CD4-positive, alpha-beta memory T cell (primary cell): ENCODE data around the gene DGKB. TPM values are rescaled to one million over a fixed set of nuclear protein-coding genes. Genes with fewer than 3 reads are reported as not detected.

Experiments used
- CTCF ChIA-PET: fragments of 350-600 bp; sonication (Branson Sonifier 250); formaldehyde crosslinking; loops from one replicate; lab custom pipeline; 2021; ENCODE audit warnings: inconsistent platforms; ENCODE audit not compliant: partially characterized antibody; lab: Charles Lee
- POLR2A ChIA-PET: fragments of 350-600 bp; sonication (Branson Sonifier 250); formaldehyde crosslinking; loops from one replicate; lab custom pipeline; 2021; ENCODE audit not compliant: partially characterized antibody; lab: Charles Lee
- DNase-seq, 5 donors: peaks; one replicate each; pipeline versions ENCODE4 v3.0.0 to v3.0.0-alpha.2; 2020 to 2022; ENCODE audit warnings: mixed read lengths in 1 of 5
- H3K27ac ChIP-seq: one replicate; pipeline ENCODE4 v1.7.0; 2013; ENCODE audit warnings: low read depth, low read length
- H3K27me3 ChIP-seq: 2 replicates; pipeline ENCODE4 v1.7.0; 2013; ENCODE audit warnings: mild to moderate bottlenecking, low read length, moderate library complexity; ENCODE audit not compliant: insufficient read depth
- H3K36me3 ChIP-seq: 2 replicates; pipeline ENCODE4 v1.7.0; 2013; ENCODE audit warnings: mild to moderate bottlenecking, low read length, moderate library complexity; ENCODE audit not compliant: insufficient read depth
- H3K4me1 ChIP-seq: 2 replicates; pipeline ENCODE4 v1.7.0; 2013; ENCODE audit warnings: mild to moderate bottlenecking, low read length, moderate library complexity; ENCODE audit not compliant: insufficient read depth
- H3K4me3 ChIP-seq, 2 donors: one replicate each; pipeline ENCODE4 v1.7.0; 2013; ENCODE audit warnings: low read length in 2 of 2, mild to moderate bottlenecking in 1 of 2
- H3K9me3 ChIP-seq, 2 donors: one replicate each; pipeline ENCODE4 v1.7.0; 2013; ENCODE audit warnings: low read length in 2 of 2, control low read depth in 1 of 2; ENCODE audit not compliant: control insufficient read depth in 1 of 2
- H3K27ac Mint-ChIP-seq, 7 donors: one replicate each; pipeline ENCODE4 v1.8.0; 2020 to 2021; ENCODE audit warnings: mixed read lengths in 7 of 7, mild to moderate bottlenecking in 6 of 7, inconsistent platforms in 3 of 7, moderate library complexity in 3 of 7
- H3K27me3 Mint-ChIP-seq, 2 donors: one replicate each; pipeline ENCODE4 v1.8.0; 2020 to 2021; ENCODE audit warnings: mixed read lengths in 2 of 2
- H3K36me3 Mint-ChIP-seq, 2 donors: one replicate each; pipeline ENCODE4 v1.8.0; 2020 to 2021; ENCODE audit warnings: mixed read lengths in 2 of 2, inconsistent platforms in 1 of 2, mild to moderate bottlenecking in 1 of 2
- H3K4me1 Mint-ChIP-seq, 4 donors: one replicate each; pipeline ENCODE4 v1.8.0; 2020 to 2021; ENCODE audit warnings: mixed read lengths in 4 of 4, mild to moderate bottlenecking in 1 of 4
- H3K4me3 Mint-ChIP-seq, 8 donors: one replicate each; pipeline ENCODE4 v1.8.0; 2020 to 2021; ENCODE audit warnings: mixed read lengths in 8 of 8, mild to moderate bottlenecking in 7 of 8, moderate library complexity in 6 of 8, inconsistent platforms in 3 of 8
- H3K9me3 Mint-ChIP-seq, 8 donors: one replicate each; pipeline ENCODE4 v1.8.0; 2020 to 2021; ENCODE audit warnings: mixed read lengths in 8 of 8, mild to moderate bottlenecking in 5 of 8, inconsistent platforms in 3 of 8, moderate library complexity in 1 of 8
- intact Hi-C: fragments of 100-400 bp; cut with micrococcal nuclease; formaldehyde crosslinking; loops from one replicate; pipeline ENCODE4 v1.15.1; 2023
- polyA plus RNA-seq, 2 donors: library from polyadenylated mRNA; unstranded; fragments of 300-500 nt; fragmentation: Illumina TruSeq; gene quantifications; one replicate each; pipeline ENCODE4 v1.2.3, GENCODE V29; 2021
- total RNA-seq, 2 experiments: library from RNA; stranded (reverse); gene quantifications; one replicate each; pipeline ENCODE4 v1.2.3, GENCODE V29; 2021

The DGKB gene
- total and polyA plus RNA-seq, 4 experiments from 2014 or later: not detected

GRCh38 chr7:14861456-14861855 is 41.1 kb downstream of the DGKB start:
- no peak overlapping the region for H3K4me3 Mint-ChIP-seq
- ChIA-PET CTCF (no interaction called here), POLR2A (no interaction called here)
- Histone ChIP-seq H3K4me3 (no peak overlapping the region), H3K9me3 (no peaks in the 10 kb centered on the region), H3K4me1 (no peaks in the 10 kb centered on the region), H3K36me3 (no peaks in the 10 kb centered on the region), H3K27me3 (no peaks in the 10 kb centered on the region), H3K27ac (no peak overlapping the region)
- peaks cover 0 to 4% (median 0%) of the 10 kb centered on the region in 8 donors for H3K9me3 Mint-ChIP-seq
- no peaks in the 10 kb centered on the region for H3K4me1 Mint-ChIP-seq
- DNase-seq: no peak
- H3K27ac Mint-ChIP-seq: no peak overlapping the region
- no peaks in the 10 kb centered on the region for H3K36me3 Mint-ChIP-seq
- no peaks in the 10 kb centered on the region for H3K27me3 Mint-ChIP-seq
- intact Hi-C loops: no loop called here

GRCh38 chr7:14859267-14859666 is 43.3 kb downstream of the DGKB start:
- Histone ChIP-seq H3K4me3 (no peak overlapping the region), H3K9me3 (no peaks in the 10 kb centered on the region), H3K27ac (no peak overlapping the region), H3K36me3 (no peaks in the 10 kb centered on the region), H3K27me3 (no peaks in the 10 kb centered on the region), H3K4me1 (no peaks in the 10 kb centered on the region)
- intact Hi-C loops: no loop called here
- no peak overlapping the region for H3K4me3 Mint-ChIP-seq
- peaks cover 0 to 2% (median 0%) of the 10 kb centered on the region in 8 donors for H3K9me3 Mint-ChIP-seq
- H3K36me3 Mint-ChIP-seq: no peaks in the 10 kb centered on the region
- no peak for DNase-seq
- CTCF ChIA-PET: no interaction called here
- no peaks in the 10 kb centered on the region for H3K4me1 Mint-ChIP-seq
- no peak overlapping the region for H3K27ac Mint-ChIP-seq
- POLR2A ChIA-PET: no interaction called here
- H3K27me3 Mint-ChIP-seq: no peaks in the 10 kb centered on the region

- H3K36me3 ChIP-seq: no peaks in the 10 kb centered on the region
- ChIA-PET CTCF (no interaction called here), POLR2A (no interaction called here)
- Mint-ChIP-seq H3K4me1 (no peaks in the 10 kb centered on the region), H3K4me3 (no peak overlapping the region), H3K27me3 (no peaks in the 10 kb centered on the region), H3K9me3 (no peaks in the 10 kb centered on the region), H3K27ac (no peak overlapping the region), H3K36me3 (no peaks in the 10 kb centered on the region)
- intact Hi-C loops: no loop called here
- H3K4me1 ChIP-seq: no peaks in the 10 kb centered on the region
- H3K4me3 ChIP-seq: no peak overlapping the region
- no peak for DNase-seq
- H3K27ac ChIP-seq: no peak overlapping the region
- H3K27me3 ChIP-seq: no peaks in the 10 kb centered on the region
- no peaks in the 10 kb centered on the region for H3K9me3 ChIP-seq
These were observed 43.7 kb downstream of the DGKB start for GRCh38 chr7:14858866-14859265.

GRCh38 chr7:14858410-14858809 is 44.1 kb downstream of the DGKB start:
- H3K27ac ChIP-seq: no peak overlapping the region
- H3K9me3 ChIP-seq: no peaks in the 10 kb centered on the region
- Mint-ChIP-seq H3K27ac (no peak overlapping the region), H3K4me1 (no peaks in the 10 kb centered on the region), H3K27me3 (no peaks in the 10 kb centered on the region), H3K36me3 (no peaks in the 10 kb centered on the region), H3K4me3 (no peak overlapping the region), H3K9me3 (no peaks in the 10 kb centered on the region)
- no peaks in the 10 kb centered on the region for H3K4me1 ChIP-seq
- DNase-seq: no peak
- no peaks in the 10 kb centered on the region for H3K27me3 ChIP-seq
- ChIA-PET CTCF (no interaction called here), POLR2A (no interaction called here)
- intact Hi-C loops: no loop called here
- no peaks in the 10 kb centered on the region for H3K36me3 ChIP-seq
- no peak overlapping the region for H3K4me3 ChIP-seq

- POLR2A ChIA-PET: no interaction called here
- CTCF ChIA-PET: no interaction called here
- Histone ChIP-seq H3K9me3 (no peaks in the 10 kb centered on the region), H3K4me1 (no peaks in the 10 kb centered on the region), H3K36me3 (no peaks in the 10 kb centered on the region), H3K4me3 (no peak overlapping the region), H3K27me3 (no peaks in the 10 kb centered on the region), H3K27ac (no peak overlapping the region)
- Mint-ChIP-seq H3K27ac (no peak overlapping the region), H3K4me1 (no peaks in the 10 kb centered on the region), H3K27me3 (no peaks in the 10 kb centered on the region), H3K36me3 (no peaks in the 10 kb centered on the region), H3K9me3 (no peaks in the 10 kb centered on the region), H3K4me3 (no peak overlapping the region)
- intact Hi-C loops: no loop called here
- no peak for DNase-seq
These were observed 47.3 kb downstream of the DGKB start for GRCh38 chr7:14855033-14855794.

GRCh38 chr7:14854471-14854870 is 48.1 kb downstream of the DGKB start:
- Histone ChIP-seq H3K27me3 (no peaks in the 10 kb centered on the region), H3K27ac (no peak overlapping the region), H3K9me3 (no peaks in the 10 kb centered on the region), H3K4me3 (no peak overlapping the region), H3K36me3 (no peaks in the 10 kb centered on the region), H3K4me1 (no peaks in the 10 kb centered on the region)
- Mint-ChIP-seq H3K36me3 (no peaks in the 10 kb centered on the region), H3K4me1 (no peaks in the 10 kb centered on the region), H3K27me3 (no peaks in the 10 kb centered on the region), H3K27ac (no peak overlapping the region), H3K4me3 (no peak overlapping the region), H3K9me3 (no peaks in the 10 kb centered on the region)
- intact Hi-C loops: no loop called here
- ChIA-PET POLR2A (no interaction called here), CTCF (no interaction called here)
- DNase-seq: no peak

- no peak for DNase-seq
These were observed 50.9 kb downstream of the DGKB start for GRCh38 chr7:14851610-14852009.

More at GRCh38 chr7:14851610-14852009, 50.9 kb downstream of the DGKB start:
- Histone ChIP-seq H3K27ac (no peak overlapping the region), H3K36me3 (no peaks in the 10 kb centered on the region), H3K27me3 (no peaks in the 10 kb centered on the region), H3K4me1 (no peaks in the 10 kb centered on the region), H3K9me3 (no peaks in the 10 kb centered on the region), H3K4me3 (no peak overlapping the region)
- Mint-ChIP-seq H3K4me3 (no peak overlapping the region), H3K9me3 (peaks cover 0 to 3% (median 0%) of the 10 kb centered on the region in 8 donors), H3K27me3 (no peaks in the 10 kb centered on the region), H3K27ac (no peak overlapping the region), H3K36me3 (no peaks in the 10 kb centered on the region), H3K4me1 (no peaks in the 10 kb centered on the region)
- CTCF ChIA-PET: no interaction called here
- POLR2A ChIA-PET: no interaction called here
- intact Hi-C loops: no loop called here
